K562 (cell line): ENCODE results near the gene RNF115. TPM values are rescaled to one million over a fixed set of nuclear protein-coding genes. Genes with fewer than 3 reads are reported as not detected.

Experiments used
- ATAC-seq: fragments of 200-7000 bp; cut with Tn5 transposase; 3 replicates; pipeline ENCODE4 v1.9.1; 2020; ENCODE audit warnings: moderate library complexity
- BruUV-seq: library from RNA; stranded (reverse); fragments of 400-500 nt; replicated peaks from 2 replicates; lab custom pipeline; 2021; lab: Mats Ljungman, UMichigan
- CTCF ChIA-PET: fragments of 300-600 bp; formaldehyde crosslinking; extraction: SDS; loops from one replicate; lab custom pipeline; 2021; ENCODE audit warnings: low intra/inter-chr PET ratio; lab: Yijun Ruan, JAX
- POLR2A ChIA-PET: fragments of 300-600, 350-650 bp; sonication (Branson Sonifier 250); formaldehyde crosslinking; extraction: SDS; loops from one replicate; lab custom pipeline; 2021; ENCODE audit warnings: antibody characterized with exemption, inconsistent platforms; lab: Yijun Ruan, JAX
- DNase-seq, 4 experiments: peaks; one replicate each; pipeline versions ENCODE4 v3.0.0 to v3.0.0-alpha.2; 2011 to 2018; ENCODE audit warnings: low spot score in 3 of 4, mixed read lengths in 3 of 4; ENCODE audit errors: extremely low read depth in 1 of 4
- FAIRE-seq: peaks from 2 replicates; lab custom pipeline; 2011; peaks lifted over from hg19 to GRCh38; lab: Jason Lieb, UNC
- H2AFZ ChIP-seq: 2 replicates; pipeline ENCODE4 v1.6.0; 2011; ENCODE audit warnings: low read depth, low read length, control low read depth, inconsistent platforms
- H3K27ac ChIP-seq: fragments of 200-600 bp; 3 replicates; pipeline ENCODE4 v1.8.0; 2011; ENCODE audit warnings: low read depth, mild to moderate bottlenecking, control low read depth, inconsistent platforms, low read length, moderate library complexity, mixed read lengths; ENCODE audit errors: extremely low read depth
- H3K27me3 ChIP-seq, 2 experiments: fragments of 300-600 bp in 1 of 2; 2 replicates in 1 of 2; 3 replicates in 1 of 2; pipeline versions ENCODE4 v1.6.0 to v1.8.0; 2011; ENCODE audit warnings: inconsistent platforms in 2 of 2, low read length in 2 of 2, mild to moderate bottlenecking in 1 of 2, mixed read lengths in 1 of 2, moderate library complexity in 1 of 2; ENCODE audit not compliant: control insufficient read depth in 2 of 2, insufficient read depth in 2 of 2
- H3K36me3 ChIP-seq: fragments of 300-600 bp; 3 replicates; pipeline ENCODE4 v1.8.0; 2011; ENCODE audit warnings: mild to moderate bottlenecking, low read length, inconsistent platforms; ENCODE audit not compliant: control insufficient read depth, insufficient read depth
- H3K4me1 ChIP-seq, 2 experiments: fragments of 200-600 bp in 1 of 2; replicated peaks in 1 of 2; 2 replicates in 1 of 2; 3 replicates in 1 of 2; pipeline versions ENCODE4 v1.5.1 to v1.8.0; 2011; ENCODE audit warnings: inconsistent platforms in 2 of 2, low read length in 2 of 2, mild to moderate bottlenecking in 1 of 2, mixed read lengths in 1 of 2, moderate library complexity in 1 of 2; ENCODE audit not compliant: control insufficient read depth in 2 of 2, insufficient read depth in 2 of 2
- H3K4me2 ChIP-seq: 2 replicates; pipeline ENCODE4 v1.6.1; 2011; ENCODE audit warnings: low read length, control low read depth, inconsistent platforms, mixed read lengths; ENCODE audit not compliant: insufficient read depth
- H3K4me3 ChIP-seq: fragments of 200-600 bp; sonication (generic), shearing (Covaris generic); 2 replicates; pipeline ENCODE4 v1.5.1; 2016; ENCODE audit warnings: control low read depth, inconsistent platforms
- H3K79me2 ChIP-seq: fragments of 200-600 bp; 3 replicates; pipeline ENCODE4 v1.8.0; 2011; ENCODE audit warnings: low read length, inconsistent platforms; ENCODE audit not compliant: control insufficient read depth, insufficient read depth
- H3K9ac ChIP-seq, 2 experiments: 2 replicates each; pipeline versions ENCODE4 v1.6.0 to v1.6.1; 2011; ENCODE audit warnings: low read depth in 2 of 2, low read length in 2 of 2, control low read depth in 1 of 2, inconsistent platforms in 1 of 2, mild to moderate bottlenecking in 1 of 2, mixed read lengths in 1 of 2; ENCODE audit not compliant: insufficient read depth in 1 of 2
- H3K9me1 ChIP-seq: one replicate; pipeline ENCODE4 v1.6.0; 2011; ENCODE audit warnings: inconsistent platforms, mild to moderate bottlenecking, low read length, moderate library complexity; ENCODE audit not compliant: control insufficient read depth, insufficient read depth
- H3K9me3 ChIP-seq: replicated peaks from 2 replicates; pipeline ENCODE4 v1.5.1; 2011; ENCODE audit warnings: low read depth, low read length, inconsistent platforms; ENCODE audit not compliant: control insufficient read depth, insufficient read depth
- H4K20me1 ChIP-seq: replicated peaks from 2 replicates; pipeline ENCODE4 v1.6.1; 2011; ENCODE audit warnings: low read length, inconsistent platforms, mixed read lengths; ENCODE audit not compliant: control insufficient read depth, insufficient read depth
- CEBPB ChIP-seq: fragments of 450-650 bp; IDR thresholded peaks from 2 replicates; pipeline ENCODE4 v1.6.1; 2016; ENCODE audit warnings: missing genetic modification characterization, missing compliant biosample characterization
- CSDE1 ChIP-seq, 2 experiments: fragments of 450-650 bp; IDR thresholded peaks; 2 replicates each; pipeline ENCODE4 v1.6.1; 2016; ENCODE audit warnings: mild to moderate bottlenecking in 1 of 2
- HMBOX1 ChIP-seq: sonication (generic); IDR thresholded peaks from 2 replicates; pipeline ENCODE4 v1.6.1; 2016
- MXD1 ChIP-seq: fragments of 250-450 bp; sonication (Bioruptor Pico); IDR thresholded peaks from 2 replicates; pipeline ENCODE4 v1.8.0; 2021; ENCODE audit warnings: borderline replicate concordance, mild to moderate bottlenecking, moderate library complexity; ENCODE audit not compliant: poor library complexity, severe bottlenecking
- NRF1 ChIP-seq, 2 experiments: fragments of 450-650 bp; IDR thresholded peaks in 1 of 2; conservative IDR thresholded peaks in 1 of 2; 2 replicates each; pipeline ENCODE4 v1.6.1; 2014; ENCODE audit warnings: mild to moderate bottlenecking in 2 of 2
- SMARCB1 ChIP-seq: IDR thresholded peaks from 2 replicates; pipeline ENCODE4 v1.6.1; 2011; ENCODE audit warnings: improper control_type of control experiment, low read depth; ENCODE audit not compliant: insufficient read length
- TBL1XR1 ChIP-seq, 2 experiments: IDR thresholded peaks; 2 replicates each; pipeline ENCODE4 v1.6.1; 2012; ENCODE audit warnings: improper control_type of control experiment in 2 of 2, low read length in 2 of 2, mild to moderate bottlenecking in 1 of 2
- TCF15 ChIP-seq: fragments of 250-450 bp; sonication (Bioruptor Pico); IDR thresholded peaks from 2 replicates; pipeline ENCODE4 v1.8.0; 2022; ENCODE audit warnings: moderate library complexity, mild to moderate bottlenecking, inconsistent platforms
- TCF3 ChIP-seq: sonication (generic); formaldehyde crosslinking; IDR thresholded peaks from 2 replicates; pipeline ENCODE4 v1.4.0; 2020; ENCODE audit warnings: mild to moderate bottlenecking, missing genetic modification reagents
- THAP12 ChIP-seq: fragments of 250-450 bp; sonication (Bioruptor Pico); IDR thresholded peaks from 2 replicates; pipeline ENCODE4 v1.9.0; 2021; ENCODE audit warnings: mild to moderate bottlenecking, inconsistent platforms
- U2AF1 ChIP-seq: fragments of 200-400 bp; formaldehyde crosslinking; optimal IDR thresholded peaks from 2 replicates; pipeline ENCODE3; 2017; ENCODE audit warnings: mild to moderate bottlenecking, low read depth, low read length, moderate library complexity
- ZBTB12 ChIP-seq: fragments of 250-450 bp; sonication (Bioruptor Pico); IDR thresholded peaks from 2 replicates; pipeline ENCODE4 v1.4.0; 2020
- ZNF12 ChIP-seq: sonication (generic); formaldehyde crosslinking; IDR thresholded peaks from 2 replicates; pipeline ENCODE4 v1.4.0; 2020; ENCODE audit warnings: mild to moderate bottlenecking, missing genetic modification reagents
- ZNF277 ChIP-seq: fragments of 250-450 bp; sonication (Bioruptor Pico); IDR thresholded peaks from 2 replicates; pipeline ENCODE4 v1.8.0; 2022; ENCODE audit warnings: inconsistent platforms, mild to moderate bottlenecking, moderate library complexity, borderline replicate concordance
- ZNF589 ChIP-seq: fragments of 200-800 bp; sonication (Bioruptor generic); IDR thresholded peaks from 2 replicates; pipeline ENCODE4 v1.6.1; 2016; ENCODE audit warnings: low read depth, missing genetic modification characterization, missing compliant biosample characterization
- ZNF77 ChIP-seq: fragments of 250-450 bp; sonication (Bioruptor Pico); IDR thresholded peaks from 2 replicates; pipeline ENCODE4 v1.5.0; 2020
- WGBS: fragments of 100-300 bp; shearing (Covaris generic); methylation state at CpG from one replicate; pipeline ENCODE4 v1.1.6; 2016; ENCODE audit warnings: low coverage, mixed read lengths; ENCODE audit not compliant: insufficient coverage; ENCODE audit errors: missing lambda C conversion rate; 5-methylcytosine and 5-hydroxymethylcytosine counted together
- in situ Hi-C: fragments of 300-500 bp; cut with MboI; formaldehyde crosslinking; loops from 4 replicates; pipeline ENCODE4 v1.15.0; 2018; ENCODE audit warnings: inconsistent platforms, mixed read lengths
- intact Hi-C: fragments of 100-400 bp; cut with micrococcal nuclease; formaldehyde crosslinking; loops from 2 replicates; pipeline ENCODE4 v1.14.2; 2022
- polyA plus RNA-seq, 8 experiments: library from polyadenylated mRNA; depleted of rRNA in 4 of 8; stranded (reverse) in 5 of 8; unstranded in 3 of 8; fragments of >200 nt; fragmentation: Nextera tagmentation in 2 of 8; fragmentation: Illumina TruSeq in 1 of 8; extraction: Ambion mirVana in 2 of 8; extraction: Trizol in 1 of 8; gene quantifications; 2 replicates each; pipeline versions ENCODE4 v1.2.1 to v1.2.3, GENCODE V29; 2011 to 2014; ENCODE audit warnings: inconsistent platforms in 1 of 8, missing spikeins in 1 of 8
- total RNA-seq, 7 experiments: library from RNA; depleted of rRNA in 6 of 7; stranded (reverse); fragments of >200 nt in 6 of 7; fragmentation: Illumina TruSeq in 2 of 7; extraction: Trizol in 2 of 7; gene quantifications; 2 replicates each; pipeline versions ENCODE4 v1.2.1 to v1.2.3, GENCODE V29; 2011 to 2021; ENCODE audit warnings: low replicate concordance in 1 of 7

The RNF115 gene
- total and polyA plus RNA-seq, 9 of the 15 experiments (the other 6 are each of a cell fraction or from before 2014, with no cell fraction given): 1.9 to 14.3 (median 9.5) TPM

- H3K27me3 ChIP-seq: no peaks in the 10 kb centered on the region
- H3K79me2 ChIP-seq: no peaks in the 10 kb centered on the region
- CTCF ChIA-PET: no interaction called here
- WGBS: 100% methylated on average over 1 of the region's 1 CpG
- ATAC-seq (no peak), FAIRE-seq (no peak), DNase-seq (no peak)
- H3K9ac ChIP-seq: no peak overlapping the region
- POLR2A ChIA-PET: no interaction called here
- H3K4me1 ChIP-seq: no peaks in the 10 kb centered on the region
- no peaks in the 10 kb centered on the region for H3K9me3 ChIP-seq
- BruUV-seq: no TSS peak
- no peak overlapping the region for H3K27ac ChIP-seq
- H3K36me3 ChIP-seq: 0 out of 3 replicates have a peak, but pooled peaks cover 2% of the 10 kb centered on the region
- in situ Hi-C loops (no loop called here), intact Hi-C loops (no loop called here)
- TF ChIP-seq HMBOX1 (no peak), U2AF1 (no peak), TCF15 (no peak), NRF1 (conservative IDR thresholded peaks at IDR 0.05 in 1 of 2, IDR thresholded peaks at IDR 0.05 in 1 of 2) (no peak), CSDE1 (IDR thresholded peaks at IDR 0.05) (no peak), CEBPB (tag) (no peak), ZNF589 (CRISPR knock-in tag) (no peak), TBL1XR1 (IDR thresholded peaks at IDR 0.05; ENCODE audit: low read length in 2 of 2) (no peak), THAP12 (CRISPR knock-in tag) (no peak), SMARCB1 (no peak), TCF3 (CRISPR knock-in tag) (no peak), ZNF277 (CRISPR knock-in tag) (no peak), ZNF12 (CRISPR knock-in tag) (no peak), ZNF77 (no peak), MXD1 (CRISPR knock-in tag) (no peak), ZBTB12 (no peak)
- no peak overlapping the region for H3K4me2 ChIP-seq
- H3K9me1 ChIP-seq: no peaks in the 10 kb centered on the region
- no peak overlapping the region for H2AFZ ChIP-seq
- no peak overlapping the region for H3K4me3 ChIP-seq
- H4K20me1 ChIP-seq: no peaks in the 10 kb centered on the region
Observed at GRCh38 chr1:145736191-145736590, 87.7 kb downstream of the RNF115 start.
